Measurements from ENCODE around the gene CAVIN1.

The CAVIN1 gene

DNA sequence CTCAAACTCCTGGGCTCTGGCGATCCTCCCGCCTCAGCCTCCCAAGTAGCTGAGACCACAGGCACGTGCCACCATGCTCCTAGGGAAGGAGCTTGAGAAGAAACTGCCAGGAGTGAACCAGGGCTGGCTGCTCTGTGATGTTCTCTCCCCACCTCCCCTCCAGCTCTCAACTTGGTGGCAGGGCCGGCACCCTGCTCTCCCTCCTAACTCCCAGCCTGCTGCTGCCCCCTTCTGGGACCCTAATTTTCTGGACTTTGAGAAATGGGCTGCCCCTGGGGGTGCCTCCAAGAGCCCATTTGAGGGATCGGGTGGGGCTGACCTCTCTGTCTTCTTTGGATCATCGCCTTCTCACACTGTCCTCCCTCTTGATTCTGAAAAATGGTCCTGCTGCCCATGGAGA, 19.9 kb downstream of the CAVIN1 start:
- Histone ChIP-seq H3K4me1 (ENCODE audit: control insufficient read depth, insufficient read depth, low read length) (no peaks in the 10 kb centered on the region), H3K4me3 (ENCODE audit: low read depth, low read length) (no peak overlapping the region), H3K9me3 (ENCODE audit: control insufficient read depth, insufficient read depth, low read depth, low read length) (no peaks in the 10 kb centered on the region), H3K27ac (ENCODE audit: extremely low read depth, low read depth, low read length) (no peak overlapping the region), H3K36me3 (ENCODE audit: control insufficient read depth in 2 of 2, insufficient read depth in 1 of 2, low read length in 2 of 2) (peaks cover 3 to 7% of the 10 kb centered on the region in 2 experiments; a peak in 1 of 3 replicates)
- peak; percentile 19; the same call in 1 of the 2 replicates for TF ChIP-seq GLIS1 (tag by site-specific recombination; IDR thresholded peaks at IDR 0.05)
- TF ChIP-seq GLIS2 (tag by site-specific recombination; IDR thresholded peaks at IDR 0.05), result 0 out of 2 replicates have a peak, but pooled peaks have one; percentile 36
- TF ChIP-seq, protein P1, sequence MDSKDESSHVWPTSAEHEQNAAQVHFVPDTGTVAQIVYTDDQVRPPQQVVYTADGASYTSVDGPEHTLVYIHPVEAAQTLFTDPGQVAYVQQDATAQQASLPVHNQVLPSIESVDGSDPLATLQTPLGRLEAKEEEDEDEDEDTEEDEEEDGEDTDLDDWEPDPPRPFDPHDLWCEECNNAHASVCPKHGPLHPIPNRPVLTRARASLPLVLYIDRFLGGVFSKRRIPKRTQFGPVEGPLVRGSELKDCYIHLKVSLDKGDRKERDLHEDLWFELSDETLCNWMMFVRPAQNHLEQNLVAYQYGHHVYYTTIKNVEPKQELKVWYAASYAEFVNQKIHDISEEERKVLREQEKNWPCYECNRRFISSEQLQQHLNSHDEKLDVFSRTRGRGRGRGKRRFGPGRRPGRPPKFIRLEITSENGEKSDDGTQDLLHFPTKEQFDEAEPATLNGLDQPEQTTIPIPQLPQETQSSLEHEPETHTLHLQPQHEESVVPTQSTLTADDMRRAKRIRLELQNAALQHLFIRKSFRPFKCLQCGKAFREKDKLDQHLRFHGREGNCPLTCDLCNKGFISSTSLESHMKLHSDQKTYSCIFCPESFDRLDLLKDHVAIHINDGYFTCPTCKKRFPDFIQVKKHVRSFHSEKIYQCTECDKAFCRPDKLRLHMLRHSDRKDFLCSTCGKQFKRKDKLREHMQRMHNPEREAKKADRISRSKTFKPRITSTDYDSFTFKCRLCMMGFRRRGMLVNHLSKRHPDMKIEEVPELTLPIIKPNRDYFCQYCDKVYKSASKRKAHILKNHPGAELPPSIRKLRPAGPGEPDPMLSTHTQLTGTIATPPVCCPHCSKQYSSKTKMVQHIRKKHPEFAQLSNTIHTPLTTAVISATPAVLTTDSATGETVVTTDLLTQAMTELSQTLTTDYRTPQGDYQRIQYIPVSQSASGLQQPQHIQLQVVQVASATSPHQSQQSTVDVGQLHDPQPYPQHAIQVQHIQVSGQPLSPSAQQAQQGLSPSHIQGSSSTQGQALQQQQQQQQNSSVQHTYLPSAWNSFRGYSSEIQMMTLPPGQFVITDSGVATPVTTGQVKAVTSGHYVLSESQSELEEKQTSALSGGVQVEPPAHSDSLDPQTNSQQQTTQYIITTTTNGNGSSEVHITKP (tag by site-specific recombination; IDR thresholded peaks at IDR 0.05), result peak; percentile 67
- TF ChIP-seq ZNF221 (tag by site-specific recombination; IDR thresholded peaks at IDR 0.05; ENCODE audit: borderline replicate concordance), result no peak
- TF ChIP-seq ZNF16 (tag by site-specific recombination; IDR thresholded peaks at IDR 0.05; ENCODE audit: low read depth), result peak; percentile 63; the same call in 1 of the 2 replicates
- TF ChIP-seq ZXDB (tag by site-specific recombination; IDR thresholded peaks at IDR 0.05), result no peak
- TF ChIP-seq KLF8 (tag by site-specific recombination; IDR thresholded peaks at IDR 0.05), result no peak
- peak; percentile 36 for TF ChIP-seq ZNF654 (tag by site-specific recombination; IDR thresholded peaks at IDR 0.05; ENCODE audit: low read depth)
- TF ChIP-seq, protein P2, sequence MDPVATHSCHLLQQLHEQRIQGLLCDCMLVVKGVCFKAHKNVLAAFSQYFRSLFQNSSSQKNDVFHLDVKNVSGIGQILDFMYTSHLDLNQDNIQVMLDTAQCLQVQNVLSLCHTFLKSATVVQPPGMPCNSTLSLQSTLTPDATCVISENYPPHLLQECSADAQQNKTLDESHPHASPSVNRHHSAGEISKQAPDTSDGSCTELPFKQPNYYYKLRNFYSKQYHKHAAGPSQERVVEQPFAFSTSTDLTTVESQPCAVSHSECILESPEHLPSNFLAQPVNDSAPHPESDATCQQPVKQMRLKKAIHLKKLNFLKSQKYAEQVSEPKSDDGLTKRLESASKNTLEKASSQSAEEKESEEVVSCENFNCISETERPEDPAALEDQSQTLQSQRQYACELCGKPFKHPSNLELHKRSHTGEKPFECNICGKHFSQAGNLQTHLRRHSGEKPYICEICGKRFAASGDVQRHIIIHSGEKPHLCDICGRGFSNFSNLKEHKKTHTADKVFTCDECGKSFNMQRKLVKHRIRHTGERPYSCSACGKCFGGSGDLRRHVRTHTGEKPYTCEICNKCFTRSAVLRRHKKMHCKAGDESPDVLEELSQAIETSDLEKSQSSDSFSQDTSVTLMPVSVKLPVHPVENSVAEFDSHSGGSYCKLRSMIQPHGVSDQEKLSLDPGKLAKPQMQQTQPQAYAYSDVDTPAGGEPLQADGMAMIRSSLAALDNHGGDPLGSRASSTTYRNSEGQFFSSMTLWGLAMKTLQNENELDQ (tag by site-specific recombination; IDR thresholded peaks at IDR 0.05; ENCODE audit: low read depth), result no peak
- TF ChIP-seq, protein P3, sequence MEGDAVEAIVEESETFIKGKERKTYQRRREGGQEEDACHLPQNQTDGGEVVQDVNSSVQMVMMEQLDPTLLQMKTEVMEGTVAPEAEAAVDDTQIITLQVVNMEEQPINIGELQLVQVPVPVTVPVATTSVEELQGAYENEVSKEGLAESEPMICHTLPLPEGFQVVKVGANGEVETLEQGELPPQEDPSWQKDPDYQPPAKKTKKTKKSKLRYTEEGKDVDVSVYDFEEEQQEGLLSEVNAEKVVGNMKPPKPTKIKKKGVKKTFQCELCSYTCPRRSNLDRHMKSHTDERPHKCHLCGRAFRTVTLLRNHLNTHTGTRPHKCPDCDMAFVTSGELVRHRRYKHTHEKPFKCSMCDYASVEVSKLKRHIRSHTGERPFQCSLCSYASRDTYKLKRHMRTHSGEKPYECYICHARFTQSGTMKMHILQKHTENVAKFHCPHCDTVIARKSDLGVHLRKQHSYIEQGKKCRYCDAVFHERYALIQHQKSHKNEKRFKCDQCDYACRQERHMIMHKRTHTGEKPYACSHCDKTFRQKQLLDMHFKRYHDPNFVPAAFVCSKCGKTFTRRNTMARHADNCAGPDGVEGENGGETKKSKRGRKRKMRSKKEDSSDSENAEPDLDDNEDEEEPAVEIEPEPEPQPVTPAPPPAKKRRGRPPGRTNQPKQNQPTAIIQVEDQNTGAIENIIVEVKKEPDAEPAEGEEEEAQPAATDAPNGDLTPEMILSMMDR (tag by site-specific recombination; IDR thresholded peaks at IDR 0.05), result peak; percentile 61; the same call in 1 of the 2 replicates
- no peak for TF ChIP-seq ZFP37 (tag by site-specific recombination; IDR thresholded peaks at IDR 0.05)
- peak; percentile 40; the same call in 1 of the 2 replicates for TF ChIP-seq PRDM4 (tag by site-specific recombination; IDR thresholded peaks at IDR 0.05)
- TF ChIP-seq ZNF292 (tag by site-specific recombination; IDR thresholded peaks at IDR 0.05; ENCODE audit: borderline replicate concordance, low read depth), result no peak
- TF ChIP-seq ZNF561 (tag by site-specific recombination; IDR thresholded peaks at IDR 0.05; ENCODE audit: borderline replicate concordance), result 0 out of 2 replicates have a peak, but pooled peaks have one; percentile 53
- no peak for TF ChIP-seq ZNF146 (tag by site-specific recombination; IDR thresholded peaks at IDR 0.05)
- POLR2A ChIA-PET, result interaction anchor here (0.7 to 2.8 kb wide), 4 partner anchors 15 to 166 kb away, joined by 3 to 10 read pairs (median 5); partner anchors contain the start of genes CAVIN1 and STAT3
- CTCF ChIA-PET, result interaction anchor here (0.7 to 13.6 kb wide), 23 partner anchors 11 to 488 kb away, joined by 3 to 378 read pairs (median 4); partner anchors contain the start of gene STAT3

Measured in HEK293 (cell line).